ENCODE data around the gene CRBN. TPM values are rescaled to one million over a fixed set of nuclear protein-coding genes. Genes with fewer than 3 reads are reported as not detected.

The CRBN gene
- total and polyA plus RNA-seq, 2 of the 13 experiments (the other 11 are each of a cell fraction or from before 2014, with no cell fraction given), result 30.8 to 36.1 TPM

GRCh38 chr3:3126477-3127431, 52.7 kb downstream of the CRBN start, which contains the start of gene TRNT1 (continued):
- TF ChIP-seq PRDM10 (CRISPR knock-in tag; IDR thresholded peaks at IDR 0.05; ENCODE audit: low read depth) (no peak), POLR2A (IDR thresholded peaks at IDR 0.05; ENCODE audit: insufficient read depth in 1 of 2, low read depth in 2 of 2, low read length in 2 of 2) (peak; percentile 89 to 93), ZNF205 (CRISPR knock-in tag; IDR thresholded peaks at IDR 0.05) (no peak), ZNF598 (CRISPR knock-in tag; IDR thresholded peaks at IDR 0.05; ENCODE audit: borderline replicate concordance) (peak; percentile 69; the same call in 1 of the 2 replicates), ZNF329 (CRISPR knock-in tag; IDR thresholded peaks at IDR 0.05; ENCODE audit: low read depth) (no peak), KMT2B (CRISPR knock-in tag; IDR thresholded peaks at IDR 0.05) (peak; percentile 95), ZNF160 (CRISPR knock-in tag; IDR thresholded peaks at IDR 0.05) (peak; percentile 51; the same call in 1 of the 2 replicates), RBM39 (IDR thresholded peaks at IDR 0.05; ENCODE audit: low read depth, low read length, poor library complexity, severe bottlenecking) (peak; percentile 82), ADNP (CRISPR knock-in tag; IDR thresholded peaks at IDR 0.05) (no peak), TP53 (CRISPR knock-in tag; conservative IDR thresholded peaks at IDR 0.05) (0 out of 2 replicates have a peak, but pooled peaks have one; percentile 21), ATF1 (CRISPR knock-in tag; IDR thresholded peaks at IDR 0.05) (peak; percentile 77), ZNF770 (CRISPR knock-in tag; IDR thresholded peaks at IDR 0.05) (peak; percentile 62), CREB1 (IDR thresholded peaks at IDR 0.05) (peak; percentile 100), CREB1 (CRISPR knock-in tag; IDR thresholded peaks at IDR 0.05) (peak; percentile 90), REPIN1 (CRISPR knock-in tag; IDR thresholded peaks at IDR 0.05; ENCODE audit: borderline replicate concordance, low read depth) (peak; percentile 77)
- TF ChIP-seq, protein P1, sequence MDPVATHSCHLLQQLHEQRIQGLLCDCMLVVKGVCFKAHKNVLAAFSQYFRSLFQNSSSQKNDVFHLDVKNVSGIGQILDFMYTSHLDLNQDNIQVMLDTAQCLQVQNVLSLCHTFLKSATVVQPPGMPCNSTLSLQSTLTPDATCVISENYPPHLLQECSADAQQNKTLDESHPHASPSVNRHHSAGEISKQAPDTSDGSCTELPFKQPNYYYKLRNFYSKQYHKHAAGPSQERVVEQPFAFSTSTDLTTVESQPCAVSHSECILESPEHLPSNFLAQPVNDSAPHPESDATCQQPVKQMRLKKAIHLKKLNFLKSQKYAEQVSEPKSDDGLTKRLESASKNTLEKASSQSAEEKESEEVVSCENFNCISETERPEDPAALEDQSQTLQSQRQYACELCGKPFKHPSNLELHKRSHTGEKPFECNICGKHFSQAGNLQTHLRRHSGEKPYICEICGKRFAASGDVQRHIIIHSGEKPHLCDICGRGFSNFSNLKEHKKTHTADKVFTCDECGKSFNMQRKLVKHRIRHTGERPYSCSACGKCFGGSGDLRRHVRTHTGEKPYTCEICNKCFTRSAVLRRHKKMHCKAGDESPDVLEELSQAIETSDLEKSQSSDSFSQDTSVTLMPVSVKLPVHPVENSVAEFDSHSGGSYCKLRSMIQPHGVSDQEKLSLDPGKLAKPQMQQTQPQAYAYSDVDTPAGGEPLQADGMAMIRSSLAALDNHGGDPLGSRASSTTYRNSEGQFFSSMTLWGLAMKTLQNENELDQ (CRISPR knock-in tag; IDR thresholded peaks at IDR 0.05; ENCODE audit: borderline replicate concordance), result no peak
- TF ChIP-seq, protein P2, sequence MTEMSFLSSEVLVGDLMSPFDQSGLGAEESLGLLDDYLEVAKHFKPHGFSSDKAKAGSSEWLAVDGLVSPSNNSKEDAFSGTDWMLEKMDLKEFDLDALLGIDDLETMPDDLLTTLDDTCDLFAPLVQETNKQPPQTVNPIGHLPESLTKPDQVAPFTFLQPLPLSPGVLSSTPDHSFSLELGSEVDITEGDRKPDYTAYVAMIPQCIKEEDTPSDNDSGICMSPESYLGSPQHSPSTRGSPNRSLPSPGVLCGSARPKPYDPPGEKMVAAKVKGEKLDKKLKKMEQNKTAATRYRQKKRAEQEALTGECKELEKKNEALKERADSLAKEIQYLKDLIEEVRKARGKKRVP (CRISPR knock-in tag; IDR thresholded peaks at IDR 0.05), result peak in 1 of 2 experiments; percentile 82; a peak in 2 of 4 replicates
- TF ChIP-seq, protein P3, sequence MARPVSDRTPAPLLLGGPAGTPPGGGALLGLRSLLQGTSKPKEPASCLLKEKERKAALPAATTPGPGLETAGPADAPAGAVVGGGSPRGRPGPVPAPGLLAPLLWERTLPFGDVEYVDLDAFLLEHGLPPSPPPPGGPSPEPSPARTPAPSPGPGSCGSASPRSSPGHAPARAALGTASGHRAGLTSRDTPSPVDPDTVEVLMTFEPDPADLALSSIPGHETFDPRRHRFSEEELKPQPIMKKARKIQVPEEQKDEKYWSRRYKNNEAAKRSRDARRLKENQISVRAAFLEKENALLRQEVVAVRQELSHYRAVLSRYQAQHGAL (CRISPR knock-in tag; IDR thresholded peaks at IDR 0.05; ENCODE audit: not compliant biosample characterization), result no peak

All from HepG2 (cell line).